ENCODE results near the gene THOC2. TPM values are rescaled to one million over a fixed set of nuclear protein-coding genes. Genes with fewer than 3 reads are reported as not detected.
A peak's percentile ranks its signal among the peaks of the same experiment; 100 is the strongest.

Gene THOC2
- total and polyA plus RNA-seq, 9 of the 15 experiments (the other 6 are each of a cell fraction or from before 2014, with no cell fraction given): 131 to 234 (median 192) TPM

DNA sequence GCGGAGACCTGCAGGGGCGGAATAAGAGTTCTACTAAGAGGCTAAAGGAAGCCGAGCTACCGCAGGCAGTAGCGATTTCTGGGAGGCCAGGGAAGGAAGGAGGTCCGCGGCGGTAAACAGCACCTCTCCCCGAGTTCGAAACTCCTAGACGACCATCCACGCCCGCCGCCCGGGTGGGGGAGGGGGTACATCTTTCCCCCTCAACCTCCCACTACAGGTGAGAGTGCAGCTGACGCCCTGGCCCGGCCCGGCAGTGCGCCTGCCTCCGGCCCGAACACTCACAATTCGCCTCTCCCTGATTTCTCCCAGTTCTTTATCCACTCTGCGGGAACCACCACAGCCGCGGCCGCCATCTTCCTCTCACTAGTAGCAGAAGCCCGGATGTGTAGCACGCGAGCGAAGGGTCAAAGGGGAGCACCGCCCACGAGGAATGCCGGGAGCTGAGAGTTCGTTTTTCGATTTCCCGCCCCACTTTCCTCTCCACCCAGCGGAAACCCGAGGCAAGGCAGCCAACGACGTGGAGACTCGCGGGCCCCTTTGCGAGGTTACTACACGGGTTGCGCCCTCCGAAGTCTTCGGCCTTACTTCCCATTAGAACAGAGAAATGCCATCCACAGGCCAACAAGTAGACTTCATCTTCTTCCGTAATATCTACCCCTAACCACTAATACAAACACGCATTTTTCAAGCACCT is at the start of gene THOC2 (continued):
- TF ChIP-seq E2F3 (CRISPR knock-in tag; IDR thresholded peaks at IDR 0.05) (no peak), MAFG (tag; conservative IDR thresholded peaks at IDR 0.05) (no peak), NFATC3 (IDR thresholded peaks at IDR 0.05) (no peak), TRIM24 (IDR thresholded peaks at IDR 0.05) (peak in 1 of 2 experiments; percentile 15; a peak in 1 of 4 replicates), XRCC4 (IDR thresholded peaks at IDR 0.05; ENCODE audit: extremely low read depth, insufficient read depth, insufficient read length) (no peak), BACH1 (tag; IDR thresholded peaks at IDR 0.05) (no peak), FOXJ3 (CRISPR knock-in tag; IDR thresholded peaks at IDR 0.05) (no peak), NR4A1 (CRISPR knock-in tag; IDR thresholded peaks at IDR 0.05) (no peak), NR4A1 (tag; IDR thresholded peaks at IDR 0.05) (no peak), NCOA2 (IDR thresholded peaks at IDR 0.05; ENCODE audit: partially characterized antibody in 2 of 2) (no peak), CCAR2 (IDR thresholded peaks at IDR 0.05; ENCODE audit: low read depth, low read length) (no peak), CHD4 (IDR thresholded peaks at IDR 0.05; ENCODE audit: insufficient read depth, insufficient replicate concordance, low read depth, low read length, poor library complexity, severe bottlenecking) (no peak), HMG20B (CRISPR knock-in tag; IDR thresholded peaks at IDR 0.05) (no peak)
- TF ChIP-seq, protein P1, sequence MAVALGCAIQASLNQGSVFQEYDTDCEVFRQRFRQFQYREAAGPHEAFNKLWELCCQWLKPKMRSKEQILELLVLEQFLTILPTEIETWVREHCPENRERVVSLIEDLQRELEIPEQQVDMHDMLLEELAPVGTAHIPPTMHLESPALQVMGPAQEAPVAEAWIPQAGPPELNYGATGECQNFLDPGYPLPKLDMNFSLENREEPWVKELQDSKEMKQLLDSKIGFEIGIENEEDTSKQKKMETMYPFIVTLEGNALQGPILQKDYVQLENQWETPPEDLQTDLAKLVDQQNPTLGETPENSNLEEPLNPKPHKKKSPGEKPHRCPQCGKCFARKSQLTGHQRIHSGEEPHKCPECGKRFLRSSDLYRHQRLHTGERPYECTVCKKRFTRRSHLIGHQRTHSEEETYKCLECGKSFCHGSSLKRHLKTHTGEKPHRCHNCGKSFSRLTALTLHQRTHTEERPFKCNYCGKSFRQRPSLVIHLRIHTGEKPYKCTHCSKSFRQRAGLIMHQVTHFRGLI (CRISPR knock-in tag; IDR thresholded peaks at IDR 0.05): no peak
- TF ChIP-seq, protein P2, sequence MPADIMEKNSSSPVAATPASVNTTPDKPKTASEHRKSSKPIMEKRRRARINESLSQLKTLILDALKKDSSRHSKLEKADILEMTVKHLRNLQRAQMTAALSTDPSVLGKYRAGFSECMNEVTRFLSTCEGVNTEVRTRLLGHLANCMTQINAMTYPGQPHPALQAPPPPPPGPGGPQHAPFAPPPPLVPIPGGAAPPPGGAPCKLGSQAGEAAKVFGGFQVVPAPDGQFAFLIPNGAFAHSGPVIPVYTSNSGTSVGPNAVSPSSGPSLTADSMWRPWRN (IDR thresholded peaks at IDR 0.05; ENCODE audit: low read depth): peak; percentile 63
- TF ChIP-seq, protein P3, sequence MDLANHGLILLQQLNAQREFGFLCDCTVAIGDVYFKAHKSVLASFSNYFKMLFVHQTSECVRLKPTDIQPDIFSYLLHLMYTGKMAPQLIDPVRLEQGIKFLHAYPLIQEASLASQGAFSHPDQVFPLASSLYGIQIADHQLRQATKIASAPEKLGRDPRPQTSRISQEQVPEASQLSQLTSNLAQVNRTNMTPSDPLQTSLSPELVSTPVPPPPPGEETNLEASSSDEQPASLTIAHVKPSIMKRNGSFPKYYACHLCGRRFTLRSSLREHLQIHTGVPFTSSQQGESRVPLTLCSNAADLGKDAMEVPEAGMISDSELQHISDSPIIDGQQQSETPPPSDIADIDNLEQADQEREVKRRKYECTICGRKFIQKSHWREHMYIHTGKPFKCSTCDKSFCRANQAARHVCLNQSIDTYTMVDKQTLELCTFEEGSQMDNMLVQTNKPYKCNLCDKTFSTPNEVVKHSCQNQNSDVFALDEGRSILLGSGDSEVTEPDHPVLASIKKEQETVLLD (IDR thresholded peaks at IDR 0.05): no peak
- TF ChIP-seq, protein P4, sequence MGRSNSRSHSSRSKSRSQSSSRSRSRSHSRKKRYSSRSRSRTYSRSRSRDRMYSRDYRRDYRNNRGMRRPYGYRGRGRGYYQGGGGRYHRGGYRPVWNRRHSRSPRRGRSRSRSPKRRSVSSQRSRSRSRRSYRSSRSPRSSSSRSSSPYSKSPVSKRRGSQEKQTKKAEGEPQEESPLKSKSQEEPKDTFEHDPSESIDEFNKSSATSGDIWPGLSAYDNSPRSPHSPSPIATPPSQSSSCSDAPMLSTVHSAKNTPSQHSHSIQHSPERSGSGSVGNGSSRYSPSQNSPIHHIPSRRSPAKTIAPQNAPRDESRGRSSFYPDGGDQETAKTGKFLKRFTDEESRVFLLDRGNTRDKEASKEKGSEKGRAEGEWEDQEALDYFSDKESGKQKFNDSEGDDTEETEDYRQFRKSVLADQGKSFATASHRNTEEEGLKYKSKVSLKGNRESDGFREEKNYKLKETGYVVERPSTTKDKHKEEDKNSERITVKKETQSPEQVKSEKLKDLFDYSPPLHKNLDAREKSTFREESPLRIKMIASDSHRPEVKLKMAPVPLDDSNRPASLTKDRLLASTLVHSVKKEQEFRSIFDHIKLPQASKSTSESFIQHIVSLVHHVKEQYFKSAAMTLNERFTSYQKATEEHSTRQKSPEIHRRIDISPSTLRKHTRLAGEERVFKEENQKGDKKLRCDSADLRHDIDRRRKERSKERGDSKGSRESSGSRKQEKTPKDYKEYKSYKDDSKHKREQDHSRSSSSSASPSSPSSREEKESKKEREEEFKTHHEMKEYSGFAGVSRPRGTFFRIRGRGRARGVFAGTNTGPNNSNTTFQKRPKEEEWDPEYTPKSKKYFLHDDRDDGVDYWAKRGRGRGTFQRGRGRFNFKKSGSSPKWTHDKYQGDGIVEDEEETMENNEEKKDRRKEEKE (IDR thresholded peaks at IDR 0.05; ENCODE audit: borderline replicate concordance in 1 of 2, control insufficient read depth in 1 of 2, low read depth in 2 of 2, low read length in 1 of 2): no peak
- TF ChIP-seq, protein P5, sequence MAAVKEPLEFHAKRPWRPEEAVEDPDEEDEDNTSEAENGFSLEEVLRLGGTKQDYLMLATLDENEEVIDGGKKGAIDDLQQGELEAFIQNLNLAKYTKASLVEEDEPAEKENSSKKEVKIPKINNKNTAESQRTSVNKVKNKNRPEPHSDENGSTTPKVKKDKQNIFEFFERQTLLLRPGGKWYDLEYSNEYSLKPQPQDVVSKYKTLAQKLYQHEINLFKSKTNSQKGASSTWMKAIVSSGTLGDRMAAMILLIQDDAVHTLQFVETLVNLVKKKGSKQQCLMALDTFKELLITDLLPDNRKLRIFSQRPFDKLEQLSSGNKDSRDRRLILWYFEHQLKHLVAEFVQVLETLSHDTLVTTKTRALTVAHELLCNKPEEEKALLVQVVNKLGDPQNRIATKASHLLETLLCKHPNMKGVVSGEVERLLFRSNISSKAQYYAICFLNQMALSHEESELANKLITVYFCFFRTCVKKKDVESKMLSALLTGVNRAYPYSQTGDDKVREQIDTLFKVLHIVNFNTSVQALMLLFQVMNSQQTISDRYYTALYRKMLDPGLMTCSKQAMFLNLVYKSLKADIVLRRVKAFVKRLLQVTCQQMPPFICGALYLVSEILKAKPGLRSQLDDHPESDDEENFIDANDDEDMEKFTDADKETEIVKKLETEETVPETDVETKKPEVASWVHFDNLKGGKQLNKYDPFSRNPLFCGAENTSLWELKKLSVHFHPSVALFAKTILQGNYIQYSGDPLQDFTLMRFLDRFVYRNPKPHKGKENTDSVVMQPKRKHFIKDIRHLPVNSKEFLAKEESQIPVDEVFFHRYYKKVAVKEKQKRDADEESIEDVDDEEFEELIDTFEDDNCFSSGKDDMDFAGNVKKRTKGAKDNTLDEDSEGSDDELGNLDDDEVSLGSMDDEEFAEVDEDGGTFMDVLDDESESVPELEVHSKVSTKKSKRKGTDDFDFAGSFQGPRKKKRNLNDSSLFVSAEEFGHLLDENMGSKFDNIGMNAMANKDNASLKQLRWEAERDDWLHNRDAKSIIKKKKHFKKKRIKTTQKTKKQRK (IDR thresholded peaks at IDR 0.05; ENCODE audit: borderline replicate concordance, low read depth, low read length): no peak
